Measurements from ENCODE around the gene PIP4K2A. TPM values are rescaled to one million over a fixed set of nuclear protein-coding genes. Genes with fewer than 3 reads are reported as not detected.

PIP4K2A gene
- total and polyA plus RNA-seq, 10 donors: 30.1 to 168 (median 101) TPM

- Histone ChIP-seq H3K4me3 (peak overlapping the region in 1 of 8 donors; percentile 49), H3K4me1 (peaks cover 61 to 100% (median 98%) of the 10 kb centered on the region in 6 donors), H3K27me3 (replicated peaks in 1 of 7) (no peaks in the 10 kb centered on the region), H3K9me3 (no peaks in the 10 kb centered on the region), H3K27ac (peak overlapping the region; percentile 74 to 89 (median 84)), H3K36me3 (no peaks in the 10 kb centered on the region)
- intact Hi-C loops (cut with DNase I; ENCODE audit: low total_unique reads): no loop called here
- no peak for DNase-seq
- WGBS, 5 donors: 43 to 55% (median 46%) methylated on average over 7 of the region's 7 CpGs
- TF ChIP-seq POLR2A (IDR thresholded peaks at IDR 0.05): no peak
- TF ChIP-seq POLR2AphosphoS5 (IDR thresholded peaks at IDR 0.05): peak in 1 of 3 donors; percentile 56
- no peak for TF ChIP-seq CTCF (IDR thresholded peaks at IDR 0.05 in 8 of 11, conservative IDR thresholded peaks at IDR 0.05 in 3 of 11)
These were observed 83.9 kb downstream of the PIP4K2A start for GRCh38 chr10:22630234-22631174.

- intact Hi-C loops (cut with DNase I; ENCODE audit: low total_unique reads): no loop called here
- peak overlapping the region; percentile 74 to 89 (median 84) for H3K27ac ChIP-seq
- TF ChIP-seq POLR2AphosphoS5 (IDR thresholded peaks at IDR 0.05) (peak in 1 of 3 donors; percentile 18), CTCF (IDR thresholded peaks at IDR 0.05 in 8 of 11, conservative IDR thresholded peaks at IDR 0.05 in 3 of 11) (no peak), POLR2A (IDR thresholded peaks at IDR 0.05) (no peak)
- H3K4me3 ChIP-seq: peak overlapping the region in 1 of 8 donors; percentile 49
- no peaks in the 10 kb centered on the region for H3K27me3 ChIP-seq (replicated peaks in 1 of 7)
- DNase-seq: no peak
- H3K4me1 ChIP-seq: peaks cover 65 to 100% (median 98%) of the 10 kb centered on the region in 6 donors
- WGBS, 5 donors: 64 to 77% (median 70%) methylated on average over 4 of the region's 4 CpGs
- no peaks in the 10 kb centered on the region for H3K36me3 ChIP-seq
- no peaks in the 10 kb centered on the region for H3K9me3 ChIP-seq
These were observed 84.5 kb downstream of the PIP4K2A start for GRCh38 chr10:22629852-22630233.

GRCh38 chr10:22629126-22629525, 85.3 kb downstream of the PIP4K2A start:
- no peak for TF ChIP-seq POLR2AphosphoS5 (IDR thresholded peaks at IDR 0.05)
- TF ChIP-seq POLR2A (IDR thresholded peaks at IDR 0.05): no peak
- TF ChIP-seq CTCF (IDR thresholded peaks at IDR 0.05 in 8 of 11, conservative IDR thresholded peaks at IDR 0.05 in 3 of 11): no peak
- Histone ChIP-seq H3K9me3 (no peaks in the 10 kb centered on the region), H3K27me3 (replicated peaks in 1 of 7) (no peaks in the 10 kb centered on the region), H3K4me3 (no peak overlapping the region), H3K36me3 (no peaks in the 10 kb centered on the region), H3K27ac (peak overlapping the region; percentile 74 to 89 (median 84)), H3K4me1 (peaks cover 71 to 100% (median 99%) of the 10 kb centered on the region in 6 donors)
- DNase-seq: no peak
- intact Hi-C loops (cut with DNase I; ENCODE audit: low total_unique reads): no loop called here
- WGBS, 5 donors: 55 to 80% (median 72%) methylated on average over 2 of the region's 2 CpGs

- peak overlapping the region; percentile 74 to 89 (median 84) for H3K27ac ChIP-seq
- WGBS, 5 donors: 78 to 86% (median 80%) methylated on average over 5 of the region's 5 CpGs
- DNase-seq: no peak
- H3K36me3 ChIP-seq: no peaks in the 10 kb centered on the region
- H3K4me1 ChIP-seq: peaks cover 79 to 100% (median 99%) of the 10 kb centered on the region in 6 donors
- H3K27me3 ChIP-seq (replicated peaks in 1 of 7): no peaks in the 10 kb centered on the region
- no peak overlapping the region for H3K4me3 ChIP-seq
- intact Hi-C loops (cut with DNase I; ENCODE audit: low total_unique reads): no loop called here
- H3K9me3 ChIP-seq: no peaks in the 10 kb centered on the region
- no peak for TF ChIP-seq CTCF (IDR thresholded peaks at IDR 0.05 in 8 of 11, conservative IDR thresholded peaks at IDR 0.05 in 3 of 11)
- no peak for TF ChIP-seq POLR2A (IDR thresholded peaks at IDR 0.05)
These were observed 86.1 kb downstream of the PIP4K2A start for GRCh38 chr10:22628309-22628708.

Measured in spleen (tissue), 11 donors.